ENCODE data around the gene STX2.
"Not testable (repeated sequence)": the region's sequence is repeated elsewhere in the genome, so short reads cannot be mapped to it uniquely, and the experiment has no call there.

The STX2 gene

DNA sequence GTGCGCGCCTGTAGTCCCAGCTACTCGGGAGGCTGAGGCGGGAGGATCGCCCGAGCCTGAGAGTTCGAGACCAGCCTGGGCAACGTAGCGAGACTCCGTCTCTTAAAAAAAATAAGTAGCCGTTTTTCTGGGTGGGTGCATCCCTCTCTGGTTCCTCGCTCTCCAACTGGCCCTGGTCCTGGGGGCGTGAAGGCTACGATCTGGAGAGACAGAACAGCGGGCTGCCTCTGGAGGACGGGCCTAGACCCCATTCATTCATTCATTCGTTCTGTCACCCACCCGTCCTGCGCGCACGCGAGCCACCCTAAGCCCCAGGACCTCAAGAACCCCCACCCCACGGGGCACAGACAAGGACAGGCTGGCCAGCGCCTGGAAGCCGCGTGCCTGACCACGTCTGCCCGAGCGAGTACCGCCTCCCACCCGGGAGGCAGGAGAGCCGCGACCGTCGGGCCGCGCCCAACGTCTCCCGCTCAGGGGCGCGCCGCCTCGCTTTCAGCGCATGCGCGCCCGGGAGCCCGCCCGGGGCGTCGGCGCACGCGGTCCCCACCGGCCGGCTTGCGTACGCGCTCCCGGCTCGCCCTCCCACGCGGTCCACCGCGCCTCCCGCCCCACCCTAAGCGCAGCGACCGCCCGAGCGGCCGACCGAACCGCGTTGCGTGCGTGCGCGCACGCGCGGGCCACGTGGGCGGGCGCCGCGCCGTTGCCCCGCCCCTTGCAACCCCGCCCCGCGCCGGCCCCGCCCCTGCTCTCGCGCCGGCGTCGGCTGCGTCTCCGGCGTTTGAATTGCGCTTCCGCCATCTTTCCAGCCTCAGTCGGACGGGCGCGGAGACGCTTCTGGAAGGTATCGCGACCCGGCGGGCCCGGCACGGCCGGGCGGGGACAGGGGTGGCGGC is 32.5 kb upstream of the STX2 start, which contains the start of gene RAN:
TSS of gene RAN (plus strand) at position 781 of the 893 bp plus-strand sequence. CDS start 528 bp downstream, outside the sequence.
- peak; percentile 71 to 98 (median 88) for DNase-seq
- intact Hi-C loops (cut with DNase I): loop anchor here (1.0 kb wide), 1 partner anchor 32 kb away; the partner anchor contains the start of gene STX2

DNA sequence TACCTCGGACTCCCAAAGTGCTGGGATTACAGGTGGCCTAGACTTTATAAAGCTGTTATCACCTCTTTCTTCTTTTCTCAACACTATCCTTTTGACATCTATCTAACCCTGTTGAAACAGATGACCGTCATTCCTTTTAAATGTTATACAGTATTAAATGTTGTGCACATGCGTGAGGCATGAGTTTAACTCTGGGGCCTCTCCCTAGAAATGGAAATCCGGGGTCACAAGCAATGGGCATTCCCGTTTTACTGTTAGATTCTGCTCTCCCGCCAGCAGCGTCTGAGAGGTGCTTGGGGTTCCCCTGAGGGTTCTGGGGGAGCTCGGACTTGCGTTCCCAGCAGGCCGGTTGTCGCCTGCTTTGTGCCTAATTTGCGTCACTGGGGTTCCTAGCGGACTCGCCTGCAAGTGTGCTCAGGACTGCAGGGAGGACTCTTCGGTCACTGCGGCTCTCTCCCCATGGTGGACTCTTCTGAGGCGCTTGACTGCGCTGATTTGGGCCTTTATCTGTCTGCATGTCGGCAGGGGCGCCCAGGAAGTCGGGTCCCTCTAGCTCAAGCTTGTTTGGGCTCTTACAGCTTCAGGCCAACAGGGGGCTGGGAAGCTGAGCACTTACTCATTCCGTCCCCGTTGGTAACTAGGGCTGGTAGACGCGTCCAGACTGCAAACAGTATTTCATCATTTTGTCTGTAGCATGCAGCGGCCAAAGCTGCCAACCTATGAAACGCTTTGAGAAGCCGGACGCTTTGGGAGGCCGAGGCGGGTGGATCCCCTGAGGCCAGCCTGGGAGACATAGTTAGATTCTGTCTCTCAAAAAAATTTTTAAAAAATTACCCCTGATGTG is 31.6 kb upstream of the STX2 start:
- DNase-seq: peak; percentile 32 to 93 (median 42)
- intact Hi-C loops (cut with DNase I): loop anchor here (1.0 kb wide), 1 partner anchor 31 kb away; the partner anchor contains the start of gene STX2

DNA sequence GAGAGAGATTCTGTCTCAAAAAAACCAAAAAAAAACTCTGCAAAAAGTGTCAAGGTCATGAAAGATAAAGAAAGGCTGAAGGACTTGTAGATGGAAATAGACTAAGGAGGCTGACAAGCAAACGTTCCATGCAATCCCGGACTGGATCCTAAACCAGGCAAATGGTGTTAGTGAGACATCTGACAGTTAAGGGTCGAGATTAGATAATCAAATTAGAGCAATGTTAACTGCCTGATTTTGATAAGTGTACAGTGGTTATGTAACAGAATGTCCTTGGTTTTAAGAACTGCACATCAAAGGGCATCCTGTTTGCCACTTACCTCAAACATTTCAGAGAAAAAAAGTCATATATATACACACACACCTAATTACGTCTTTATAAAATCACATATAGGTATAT is 29.4 kb upstream of the STX2 start:
- intact Hi-C loops (cut with DNase I): no loop called here
- no peak for DNase-seq

DNA sequence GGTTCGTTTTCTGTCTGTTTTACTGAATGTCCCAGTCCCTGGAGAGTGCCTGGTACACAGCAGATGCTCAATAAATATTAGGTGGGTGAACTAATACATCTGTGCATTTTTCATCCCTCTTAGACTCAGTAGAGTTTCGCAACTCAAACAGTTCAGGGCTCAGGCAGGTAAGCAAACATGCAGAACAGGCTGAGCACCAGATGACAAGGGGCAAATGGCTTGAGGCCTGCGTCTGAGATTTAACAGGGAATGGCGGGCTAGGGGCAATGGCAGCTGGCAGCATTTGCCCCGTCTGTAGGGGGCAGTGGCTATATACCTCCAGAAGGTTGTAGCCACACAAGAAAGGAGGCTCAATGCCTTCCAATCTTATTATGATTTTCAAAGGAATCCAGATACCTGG is 24.2 kb upstream of the STX2 start:
- DNase-seq: no peak
- intact Hi-C loops (cut with DNase I): no loop called here

DNA sequence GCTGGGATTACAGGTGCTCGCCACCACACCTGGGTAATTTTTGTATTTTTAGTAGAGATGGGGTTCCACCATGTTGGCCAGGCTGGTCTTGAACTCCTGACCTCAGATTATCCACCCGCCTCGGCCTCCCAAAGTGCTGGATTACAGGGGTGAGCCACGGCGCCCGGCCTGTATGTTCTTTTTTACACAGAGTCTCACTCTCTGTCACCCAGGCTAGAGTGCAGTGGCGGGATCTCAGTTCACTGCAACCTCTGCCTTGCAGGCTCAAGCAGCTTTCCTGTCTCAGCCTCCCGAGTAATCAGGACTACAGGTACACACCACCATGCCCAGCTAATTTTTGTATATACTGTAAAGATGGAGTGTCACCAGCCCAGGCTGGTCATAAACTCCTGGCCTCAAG is 23.7 kb upstream of the STX2 start:
- intact Hi-C loops (cut with DNase I); DNase-seq: not testable (repeated sequence)

DNA sequence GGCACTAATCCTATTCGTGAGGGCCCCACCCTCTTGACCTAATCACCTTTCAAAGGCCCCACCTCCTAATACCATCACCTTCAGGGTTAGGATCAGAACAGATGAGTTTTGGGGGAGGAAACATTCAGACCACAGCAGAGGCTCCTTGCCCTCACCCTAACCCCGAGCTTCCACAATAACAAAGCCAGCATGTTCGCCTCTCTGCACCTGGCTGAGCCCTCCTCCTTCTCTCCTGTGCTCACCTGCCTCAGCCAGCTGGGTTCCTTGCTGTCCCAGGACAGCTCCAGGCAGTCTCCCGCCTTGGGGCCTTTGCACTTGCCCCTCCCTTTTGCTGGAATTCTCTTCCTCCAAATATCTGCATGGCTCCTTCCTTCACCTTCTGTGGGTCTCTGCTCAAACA is 23.1 kb upstream of the STX2 start:
- DNase-seq: no peak
- intact Hi-C loops (cut with DNase I): no loop called here

DNA sequence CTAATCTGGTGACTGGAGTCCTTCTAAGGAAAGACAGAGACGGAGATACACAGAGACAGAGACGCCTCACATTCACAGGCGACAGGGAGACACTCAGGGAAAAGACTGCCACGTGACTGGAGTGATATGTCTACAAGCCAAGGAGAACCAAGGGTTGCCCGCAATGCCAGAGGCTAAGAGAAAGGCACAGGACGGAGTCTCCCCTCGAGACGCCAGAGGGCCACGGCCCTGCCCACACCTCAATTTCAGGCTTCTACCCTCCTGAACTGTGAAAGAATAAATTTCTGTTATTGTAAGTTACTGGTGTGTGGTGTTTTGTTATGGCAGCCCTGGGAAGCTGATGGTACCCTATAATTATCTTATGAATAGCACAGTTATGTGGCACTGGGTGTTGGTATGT is 21.3 kb upstream of the STX2 start:
- DNase-seq: no peak
- intact Hi-C loops (cut with DNase I): no loop called here

DNA sequence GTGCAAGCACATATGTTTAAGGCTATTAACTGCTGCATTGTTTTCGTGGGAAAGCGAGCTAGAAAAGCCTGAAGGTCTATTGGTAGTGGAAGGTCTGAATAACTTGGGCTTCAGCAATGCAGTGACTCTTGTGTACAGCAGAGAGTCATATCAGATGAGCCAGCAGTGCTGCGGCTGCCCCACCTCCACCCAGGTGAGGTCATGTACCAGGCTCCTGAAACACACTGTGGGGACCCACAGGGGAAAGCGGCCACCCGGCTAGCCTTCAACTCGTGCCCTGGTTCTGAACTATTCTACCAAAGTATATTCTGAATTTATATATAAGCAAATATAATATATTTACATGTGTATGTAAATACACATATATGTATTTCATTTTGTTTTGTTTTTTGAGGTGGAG is 20.1 kb upstream of the STX2 start:
- intact Hi-C loops (cut with DNase I): no loop called here
- no peak for DNase-seq

DNA sequence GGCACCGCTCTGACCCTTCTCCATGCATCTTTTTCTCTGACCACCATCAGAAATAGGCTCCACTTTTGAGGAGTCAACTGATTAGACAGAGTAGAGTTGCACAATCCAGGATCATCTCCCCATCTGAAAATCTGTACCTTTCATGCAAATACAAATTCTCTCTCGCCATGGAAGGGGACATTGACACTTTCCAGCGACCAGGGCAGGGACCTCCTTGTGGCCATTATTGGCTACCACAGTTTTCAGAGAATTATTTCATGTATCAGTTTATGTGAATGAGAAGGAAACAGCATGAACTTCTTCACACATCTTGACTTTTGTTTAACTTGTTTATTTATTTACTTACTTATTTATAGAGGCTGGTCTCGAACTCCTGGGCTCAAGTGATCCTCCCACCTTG is 19.0 kb upstream of the STX2 start:
- intact Hi-C loops (cut with DNase I): no loop called here
- no peak for DNase-seq

DNA sequence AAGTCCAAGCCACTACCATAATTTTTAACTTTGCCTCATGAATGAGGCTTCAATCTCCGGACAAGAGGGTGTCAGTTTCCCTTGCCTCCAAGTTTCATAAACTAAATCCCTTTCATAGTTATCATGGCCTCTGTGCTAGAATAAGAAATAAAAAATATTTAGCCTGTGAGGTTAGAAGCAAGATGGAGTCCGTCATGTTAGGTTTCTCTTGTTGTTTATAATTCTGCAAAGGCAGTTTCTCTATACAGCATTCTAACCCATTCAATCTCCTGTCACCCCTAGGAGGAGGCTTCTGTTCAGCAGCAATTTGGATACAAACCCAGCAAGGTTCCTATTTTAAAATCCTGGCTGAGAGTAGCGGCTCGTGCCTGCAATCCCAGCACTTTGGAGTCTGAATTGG is 17.0 kb upstream of the STX2 start:
- intact Hi-C loops (cut with DNase I): no loop called here
- DNase-seq: no peak

DNA sequence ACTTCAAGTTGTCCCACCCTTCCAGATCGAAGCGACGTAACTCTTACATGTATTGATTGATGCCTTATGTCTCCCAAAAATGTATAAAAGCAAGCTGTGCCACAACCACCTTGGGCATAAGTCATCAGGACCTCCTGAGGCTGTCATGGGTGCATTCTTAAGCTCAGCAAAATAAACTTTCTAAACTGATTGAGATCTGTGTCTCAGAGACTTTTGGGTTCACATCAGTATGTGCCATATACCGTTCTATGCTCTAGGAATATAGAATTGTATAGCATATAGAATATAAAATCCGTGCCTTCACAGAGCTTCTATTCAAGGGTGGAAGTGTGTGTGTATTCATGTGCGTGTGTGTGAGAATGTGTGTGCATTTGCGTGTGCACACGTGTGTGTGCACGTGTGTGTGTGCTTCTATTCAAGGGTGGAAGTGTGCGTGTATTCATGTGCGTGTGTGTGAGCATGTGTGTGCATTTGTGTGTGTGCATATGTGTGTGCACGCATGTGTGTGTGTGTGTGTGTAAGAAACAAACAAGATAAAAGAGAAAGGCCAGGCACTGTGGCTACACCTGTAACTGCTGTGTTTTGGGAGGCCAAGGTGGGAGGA is 11.5 kb upstream of the STX2 start:
- DNase-seq: no peak
- intact Hi-C loops (cut with DNase I): no loop called here

DNA sequence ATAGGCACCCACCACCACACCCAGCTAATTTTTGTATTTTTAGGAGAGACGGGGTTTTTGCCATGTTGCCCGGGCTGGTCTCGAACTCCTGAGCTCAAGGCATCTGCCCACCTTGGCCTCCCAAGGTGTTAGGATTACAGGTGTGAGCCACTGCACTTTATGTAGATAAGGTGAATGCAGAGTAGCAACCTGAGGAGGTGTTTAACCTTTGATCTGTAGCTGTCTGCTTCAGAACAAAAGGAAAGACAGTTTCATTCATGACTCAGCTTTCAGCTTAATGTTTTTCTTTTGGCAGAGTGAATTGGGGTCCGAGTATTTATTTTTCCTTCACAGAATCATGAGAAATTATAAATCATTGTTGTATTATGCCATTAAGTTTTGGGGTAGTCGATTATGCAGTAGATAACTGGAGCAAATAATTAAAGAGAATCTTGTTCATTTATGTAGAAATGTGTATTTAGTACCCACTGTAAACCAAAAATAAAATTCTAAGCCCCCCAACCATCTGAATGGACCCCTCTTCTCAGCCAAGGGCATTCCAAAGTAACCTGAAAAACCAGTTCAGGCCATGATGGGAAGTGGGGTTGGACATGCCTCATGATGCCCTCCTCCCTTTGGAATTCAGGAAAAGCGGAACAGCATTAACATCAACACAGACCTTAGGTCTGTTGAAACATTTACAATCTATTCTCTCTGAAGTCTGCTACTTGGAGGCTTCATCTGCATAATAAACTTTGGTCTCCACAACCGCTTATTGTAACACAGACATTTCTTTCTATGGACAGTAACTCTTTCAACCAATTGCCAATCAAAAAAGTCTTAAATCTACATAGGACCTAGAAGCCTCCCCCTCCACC is 10.7 kb upstream of the STX2 start:
- DNase-seq: no peak
- intact Hi-C loops (cut with DNase I): no loop called here

DNA sequence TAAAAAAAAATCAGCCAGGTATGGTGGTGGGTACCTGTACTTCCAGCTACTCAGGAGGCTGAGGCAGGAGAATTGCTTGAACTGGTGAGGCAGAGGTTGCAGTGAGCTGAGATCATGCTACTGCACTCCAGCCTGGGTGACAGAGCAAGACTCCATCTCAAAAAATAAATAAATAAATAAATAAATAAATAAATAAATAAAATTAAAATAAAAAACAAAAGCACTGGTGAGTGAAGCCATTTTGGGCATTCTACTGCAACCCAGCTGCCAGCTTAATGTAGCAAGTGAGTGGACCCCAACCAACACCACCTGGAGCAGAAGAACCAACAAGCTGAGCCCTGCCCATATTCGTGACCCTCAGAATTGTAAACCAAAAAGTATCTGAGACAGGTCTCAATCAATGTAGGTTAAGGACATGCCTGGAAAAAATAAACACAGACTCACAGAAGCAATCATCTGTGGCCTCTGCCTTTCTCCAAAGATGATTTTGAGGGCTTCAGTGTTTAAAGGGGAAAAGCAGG is 9.8 kb upstream of the STX2 start:
- intact Hi-C loops (cut with DNase I); DNase-seq: not testable (repeated sequence)

DNA sequence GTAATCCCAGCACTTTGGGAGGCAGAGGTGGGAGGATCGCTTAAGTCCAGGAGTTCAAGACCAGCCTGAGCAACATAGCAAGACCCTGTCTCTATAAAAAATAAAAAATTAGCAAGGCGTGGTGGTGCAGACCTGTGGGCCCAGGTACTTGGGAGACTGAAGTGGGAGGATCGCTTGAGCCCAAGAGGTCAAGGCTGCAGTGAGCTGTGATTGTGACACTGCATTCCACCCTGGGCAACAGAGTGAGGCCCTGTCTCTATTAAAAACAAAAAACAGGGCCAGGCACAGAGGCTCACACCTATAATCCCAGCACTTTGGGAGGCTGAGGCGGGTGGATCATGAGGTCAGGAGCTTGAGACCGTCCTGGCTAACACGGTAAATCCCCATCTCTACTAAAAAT is 9.1 kb upstream of the STX2 start:
- DNase-seq: peak in 1 of 10 donors; percentile 7

DNA sequence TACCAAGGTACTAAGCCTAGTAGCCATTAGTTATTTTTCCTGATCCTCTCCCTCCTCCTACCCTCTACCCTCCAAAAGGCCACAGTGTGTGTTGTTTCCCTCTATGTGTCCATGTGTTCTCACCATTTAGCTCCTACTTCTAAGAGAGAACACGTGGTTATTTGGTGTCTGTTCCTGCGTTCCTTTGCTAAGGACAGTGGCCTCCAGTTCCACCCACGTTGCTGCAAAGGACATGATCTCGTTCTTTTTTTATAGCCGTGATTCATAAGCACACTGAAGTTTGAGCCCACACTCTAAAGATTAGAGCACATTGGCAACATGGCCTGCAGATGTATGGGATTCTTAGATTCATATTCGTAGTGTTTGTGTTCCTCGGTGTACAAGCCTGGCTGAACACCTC is 8.1 kb upstream of the STX2 start:
- no peak for DNase-seq
- intact Hi-C loops (cut with DNase I): no loop called here

More for the DNA sequence above, 9.1 kb upstream of the STX2 start:
- intact Hi-C loops (cut with DNase I): not testable (repeated sequence)

DNA sequence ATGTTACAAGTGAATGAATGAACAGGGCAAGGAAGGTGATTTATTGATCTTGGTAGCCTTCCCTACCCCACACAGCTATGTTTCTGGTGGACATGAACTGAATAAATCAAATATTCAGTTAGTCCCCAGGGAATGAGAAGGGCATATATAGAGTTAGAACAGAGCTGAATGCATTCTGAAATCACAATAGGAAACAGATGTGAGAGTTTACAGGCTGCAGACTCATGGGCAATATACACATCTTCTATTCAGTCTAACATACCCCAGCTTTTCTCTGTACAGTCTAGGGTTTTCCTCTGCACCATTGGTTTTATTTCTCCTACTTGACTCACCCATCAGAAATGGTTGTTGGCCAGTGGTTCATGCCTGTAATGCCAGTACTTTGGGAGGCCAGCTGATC is 7.3 kb upstream of the STX2 start:
- DNase-seq: no peak
- intact Hi-C loops (cut with DNase I): no loop called here

DNA sequence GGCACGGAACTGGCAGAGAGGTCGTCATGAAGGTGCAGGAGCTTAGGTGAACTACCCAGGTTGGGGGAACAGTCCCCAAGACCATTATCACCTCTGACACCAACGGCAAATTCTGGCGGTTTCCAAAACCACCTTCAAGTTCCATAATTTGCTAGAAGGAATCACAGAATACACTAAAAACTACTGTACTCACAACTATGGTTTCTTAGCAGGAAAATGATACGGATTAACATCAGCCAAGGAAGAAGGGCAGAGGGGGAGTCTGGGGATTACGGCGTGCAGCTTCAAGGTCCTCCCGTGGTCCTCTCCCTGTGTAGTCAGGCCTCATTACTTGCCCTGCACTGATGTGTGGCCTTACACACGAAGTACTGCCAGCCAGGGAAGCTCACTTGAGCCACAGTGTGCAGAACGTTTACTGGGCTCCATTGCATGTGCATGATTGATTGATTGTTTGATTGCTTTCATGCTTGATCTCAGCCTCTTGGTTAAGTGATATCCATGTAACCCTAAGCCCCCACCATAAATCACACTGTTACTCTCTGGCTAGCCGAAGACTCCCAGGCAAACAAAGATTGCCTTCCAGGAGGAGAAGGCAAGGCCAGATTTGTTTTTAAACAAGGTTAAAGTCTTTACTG is 837 bp upstream of the STX2 start:
- intact Hi-C loops (cut with DNase I): loop anchor here (1.0 kb wide), 1 partner anchor 31 kb away; no protein-coding TSS in a partner anchor
- no peak for DNase-seq

DNA sequence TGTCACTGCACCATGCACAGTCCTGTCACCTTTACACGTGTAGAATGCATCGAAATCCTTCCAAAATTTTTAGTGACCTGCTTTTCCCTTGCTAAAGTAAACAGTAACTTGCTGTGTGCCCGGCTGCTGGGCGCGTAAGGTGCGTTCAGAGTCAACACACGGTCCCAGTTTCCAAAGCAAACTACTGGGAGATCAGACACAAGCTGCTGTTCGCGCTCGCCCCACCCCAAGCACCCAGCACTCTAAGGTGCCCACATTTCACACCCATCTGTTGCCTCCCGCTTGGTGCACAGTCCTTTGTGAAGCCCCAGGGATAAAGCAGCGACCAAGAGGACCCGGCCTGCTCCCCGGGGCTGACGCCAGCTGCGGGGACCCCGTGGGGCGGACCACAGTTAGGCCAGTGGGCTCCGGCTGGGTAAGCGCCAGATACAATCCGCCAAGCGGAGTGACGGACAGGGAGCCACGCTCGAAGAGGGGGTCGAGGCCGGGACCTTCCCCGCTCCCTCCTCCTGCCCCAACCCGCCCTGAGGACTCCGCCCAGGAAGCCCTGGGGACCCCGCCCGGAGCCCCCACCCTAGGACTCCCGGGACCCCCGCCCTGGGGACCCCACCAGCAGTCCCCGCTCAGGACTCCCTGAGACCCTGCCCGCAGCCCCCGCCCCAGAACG is 633 bp downstream of the STX2 start:
- intact Hi-C loops (cut with DNase I): no loop called here
- peak in 5 of 10 donors; percentile 17 to 88 (median 28) for DNase-seq

DNA sequence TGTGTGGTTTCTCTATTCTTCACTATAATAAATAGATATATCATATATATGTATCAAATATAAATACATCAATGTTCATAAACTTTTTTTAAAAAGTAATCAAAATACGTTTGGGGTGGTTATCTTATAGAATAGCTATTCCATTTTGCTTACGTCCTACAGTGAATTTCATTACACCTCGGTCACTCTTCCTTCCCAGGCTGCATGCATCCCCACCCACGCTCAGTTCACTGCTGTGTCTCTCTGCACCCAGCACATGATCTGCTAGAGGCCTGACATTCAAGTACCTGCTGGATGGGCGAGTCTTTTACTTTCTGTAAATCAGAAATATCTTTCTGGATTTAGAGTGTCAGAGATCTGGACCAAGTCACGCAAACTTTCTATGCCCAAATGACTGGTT is 3.6 kb downstream of the STX2 start:
- intact Hi-C loops (cut with DNase I): no loop called here
- peak in 1 of 10 donors; percentile 68 for DNase-seq

Measured in posterior cingulate gyrus (tissue), 11 donors.